Activated naive CD8-positive, alpha-beta T cell treated with anti-CD3 and anti-CD28 coated beads for 36 hours (primary cell): Measurements from ENCODE around the gene SIK2. TPM values are rescaled to one million over a fixed set of nuclear protein-coding genes. Genes with fewer than 3 reads are reported as not detected.
A peak's percentile ranks its signal among the peaks of the same experiment; 100 is the strongest.
"Not testable (repeated sequence)": the region's sequence is repeated elsewhere in the genome, so short reads cannot be mapped to it uniquely, and the experiment has no call there.

Experiments
- DNase-seq: peaks from one replicate; pipeline ENCODE4 v3.0.0; 2021
- H3K27ac Mint-ChIP-seq: one replicate; pipeline ENCODE4 v1.8.0; 2022; ENCODE audit warnings: mild to moderate bottlenecking, moderate library complexity, mixed read lengths
- H3K27me3 Mint-ChIP-seq: one replicate; pipeline ENCODE4 v1.8.0; 2022; ENCODE audit warnings: mild to moderate bottlenecking, mixed read lengths
- H3K36me3 Mint-ChIP-seq: one replicate; pipeline ENCODE4 v1.8.0; 2021; ENCODE audit warnings: mild to moderate bottlenecking, mixed read lengths
- H3K4me1 Mint-ChIP-seq: one replicate; pipeline ENCODE4 v1.8.0; 2021; ENCODE audit warnings: mixed read lengths
- H3K4me3 Mint-ChIP-seq: one replicate; pipeline ENCODE4 v1.8.0; 2022; ENCODE audit warnings: mild to moderate bottlenecking, moderate library complexity, mixed read lengths
- H3K9me3 Mint-ChIP-seq: one replicate; pipeline ENCODE4 v1.8.0; 2022; ENCODE audit warnings: mixed read lengths
- total RNA-seq, 2 experiments: library from RNA; stranded (reverse); gene quantifications; one replicate each; pipeline ENCODE4 v1.2.3, GENCODE V29; 2021

The SIK2 gene
- total RNA-seq, 2 experiments from 2014 or later = 5.2 to 8.2 TPM

- Mint-ChIP-seq H3K27ac (no peak overlapping the region), H3K4me1 (peaks cover 26% of the 10 kb centered on the region), H3K27me3 (no peaks in the 10 kb centered on the region), H3K4me3 (no peak overlapping the region), H3K36me3 (peaks cover 13% of the 10 kb centered on the region), H3K9me3 (no peaks in the 10 kb centered on the region)
- no peak for DNase-seq
Measured at GRCh38 chr11:111631024-111631665, 28.9 kb downstream of the SIK2 start.

- H3K4me3 Mint-ChIP-seq = no peak overlapping the region
- peaks cover 27% of the 10 kb centered on the region for H3K4me1 Mint-ChIP-seq
- DNase-seq = no peak
- H3K9me3 Mint-ChIP-seq = no peaks in the 10 kb centered on the region
- peaks cover 13% of the 10 kb centered on the region for H3K36me3 Mint-ChIP-seq
- no peak overlapping the region for H3K27ac Mint-ChIP-seq
- no peaks in the 10 kb centered on the region for H3K27me3 Mint-ChIP-seq
Measured at GRCh38 chr11:111631666-111632039, 29.4 kb downstream of the SIK2 start.

GRCh38 chr11:111632516-111633220, 30.4 kb downstream of the SIK2 start:
- peaks cover 28% of the 10 kb centered on the region for H3K4me1 Mint-ChIP-seq
- H3K4me3 Mint-ChIP-seq = no peak overlapping the region
- no peaks in the 10 kb centered on the region for H3K27me3 Mint-ChIP-seq
- H3K9me3 Mint-ChIP-seq = no peaks in the 10 kb centered on the region
- peaks cover 14% of the 10 kb centered on the region for H3K36me3 Mint-ChIP-seq
- no peak for DNase-seq
- no peak overlapping the region for H3K27ac Mint-ChIP-seq

DNA sequence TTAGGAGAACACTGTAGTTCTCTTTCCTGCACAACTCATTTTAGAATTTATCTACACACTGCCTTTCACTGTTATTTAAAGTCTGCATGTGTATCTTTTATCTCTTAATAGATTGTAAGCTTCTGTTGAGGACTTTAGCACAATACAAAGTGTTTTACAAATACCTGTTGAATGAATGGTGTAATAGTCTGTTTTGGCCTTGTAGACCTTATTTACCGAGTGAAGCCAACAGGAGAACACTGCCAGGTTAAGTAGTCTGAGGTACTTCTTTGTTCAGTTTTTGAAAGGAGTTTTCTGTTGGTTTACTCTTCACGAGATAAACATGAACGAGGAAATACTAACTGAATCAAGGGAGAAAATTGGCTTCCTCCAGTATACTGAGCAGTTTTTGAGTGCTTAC, 31.0 kb downstream of the SIK2 start:
- Mint-ChIP-seq H3K27me3 (no peaks in the 10 kb centered on the region), H3K9me3 (no peaks in the 10 kb centered on the region), H3K27ac (no peak overlapping the region)

DNA sequence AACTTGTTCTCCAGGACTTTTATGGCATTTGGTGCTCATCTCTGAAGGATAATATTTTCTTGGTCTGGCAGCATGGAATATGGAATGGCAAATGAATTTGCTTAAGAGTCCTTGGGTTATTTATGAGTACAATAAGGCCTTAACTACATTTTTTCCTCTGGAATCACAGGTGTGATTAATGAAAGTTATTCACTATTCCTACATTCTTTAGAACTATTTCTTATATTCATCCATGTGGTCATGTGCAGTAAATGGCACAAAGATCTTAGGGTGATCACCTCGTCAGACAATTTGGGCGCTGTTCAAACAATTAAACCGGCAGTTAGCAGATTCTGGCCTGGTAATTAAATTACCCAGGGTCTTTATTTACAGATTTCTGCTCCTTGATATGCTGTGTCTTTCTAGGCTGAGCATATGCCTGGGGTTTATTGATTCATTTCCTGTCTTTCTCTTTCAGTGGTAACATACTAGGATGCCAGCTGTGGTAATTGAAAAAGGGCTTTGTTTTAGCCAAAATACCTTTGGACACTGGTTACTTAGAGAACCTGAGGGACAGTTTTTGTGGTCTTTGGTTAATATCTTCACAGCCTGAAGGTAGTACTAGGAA, 31.6 kb downstream of the SIK2 start:
- no peak overlapping the region for H3K4me3 Mint-ChIP-seq
- no peak for DNase-seq
- no peak overlapping the region for H3K27ac Mint-ChIP-seq
- H3K36me3 Mint-ChIP-seq = peaks cover 15% of the 10 kb centered on the region
- peaks cover 34% of the 10 kb centered on the region for H3K4me1 Mint-ChIP-seq
- no peaks in the 10 kb centered on the region for H3K27me3 Mint-ChIP-seq
- H3K9me3 Mint-ChIP-seq = no peaks in the 10 kb centered on the region

More for the DNA sequence above, 31.0 kb downstream of the SIK2 start:
- Mint-ChIP-seq H3K4me1 (peaks cover 32% of the 10 kb centered on the region), H3K4me3 (no peak overlapping the region), H3K36me3 (peaks cover 15% of the 10 kb centered on the region)
- DNase-seq = no peak

DNA sequence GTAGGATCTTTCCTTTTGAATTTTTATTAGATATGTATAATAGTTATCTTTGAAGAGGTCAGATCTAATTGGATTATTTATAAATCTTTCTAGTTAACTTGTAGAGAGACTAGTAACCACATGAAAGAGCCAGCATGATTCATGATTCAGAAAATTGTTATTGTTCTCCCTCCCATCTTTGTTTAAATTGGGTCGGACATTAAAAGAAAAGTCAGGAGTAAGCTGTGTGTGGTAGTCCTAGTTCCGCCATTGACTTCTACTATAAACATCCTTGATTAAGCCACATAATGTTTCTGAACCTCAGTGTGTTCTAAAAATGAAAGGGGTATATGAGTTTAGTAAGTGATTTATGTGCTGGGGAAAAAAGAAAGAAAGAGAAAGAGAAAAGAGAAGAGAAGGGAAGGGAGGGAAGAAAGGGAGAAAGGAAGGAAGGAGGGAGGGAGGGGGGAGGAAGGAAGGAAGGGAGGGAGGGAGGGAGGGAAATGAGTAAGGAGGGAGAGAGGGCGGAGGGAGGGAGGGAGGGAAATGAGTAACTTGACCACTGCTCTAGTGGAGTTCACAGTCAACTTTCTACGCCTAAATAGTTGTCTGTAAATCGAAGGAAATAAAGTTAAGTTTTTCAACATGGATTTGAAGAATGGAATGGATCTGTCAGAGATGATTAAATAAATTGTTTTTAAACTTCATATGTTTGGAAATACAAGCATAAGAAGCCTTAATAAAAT, 32.9 kb downstream of the SIK2 start:
- DNase-seq = no peak
- H3K36me3 Mint-ChIP-seq = peaks cover 13% of the 10 kb centered on the region
- no peak overlapping the region for H3K27ac Mint-ChIP-seq
- H3K9me3 Mint-ChIP-seq = no peaks in the 10 kb centered on the region
- H3K4me1 Mint-ChIP-seq = peaks cover 34% of the 10 kb centered on the region
- H3K27me3 Mint-ChIP-seq = no peaks in the 10 kb centered on the region
- H3K4me3 Mint-ChIP-seq = peak overlapping the region; percentile 13

GRCh38 chr11:111635706-111636045, 33.4 kb downstream of the SIK2 start:
- no peak overlapping the region for H3K27ac Mint-ChIP-seq
- no peaks in the 10 kb centered on the region for H3K27me3 Mint-ChIP-seq
- no peaks in the 10 kb centered on the region for H3K9me3 Mint-ChIP-seq

GRCh38 chr11:111637885-111638284, 35.6 kb downstream of the SIK2 start:
- DNase-seq = no peak
- H3K36me3 Mint-ChIP-seq = peaks cover 19% of the 10 kb centered on the region
- H3K4me1 Mint-ChIP-seq = peaks cover 35% of the 10 kb centered on the region
- no peak overlapping the region for H3K4me3 Mint-ChIP-seq
- no peaks in the 10 kb centered on the region for H3K27me3 Mint-ChIP-seq
- H3K9me3 Mint-ChIP-seq = no peaks in the 10 kb centered on the region
- H3K27ac Mint-ChIP-seq = no peak overlapping the region

More at GRCh38 chr11:111635706-111636045, 33.4 kb downstream of the SIK2 start:
- DNase-seq = no peak
- Mint-ChIP-seq H3K4me1 (peaks cover 35% of the 10 kb centered on the region), H3K4me3 (no peak overlapping the region), H3K36me3 (peaks cover 13% of the 10 kb centered on the region)

DNA sequence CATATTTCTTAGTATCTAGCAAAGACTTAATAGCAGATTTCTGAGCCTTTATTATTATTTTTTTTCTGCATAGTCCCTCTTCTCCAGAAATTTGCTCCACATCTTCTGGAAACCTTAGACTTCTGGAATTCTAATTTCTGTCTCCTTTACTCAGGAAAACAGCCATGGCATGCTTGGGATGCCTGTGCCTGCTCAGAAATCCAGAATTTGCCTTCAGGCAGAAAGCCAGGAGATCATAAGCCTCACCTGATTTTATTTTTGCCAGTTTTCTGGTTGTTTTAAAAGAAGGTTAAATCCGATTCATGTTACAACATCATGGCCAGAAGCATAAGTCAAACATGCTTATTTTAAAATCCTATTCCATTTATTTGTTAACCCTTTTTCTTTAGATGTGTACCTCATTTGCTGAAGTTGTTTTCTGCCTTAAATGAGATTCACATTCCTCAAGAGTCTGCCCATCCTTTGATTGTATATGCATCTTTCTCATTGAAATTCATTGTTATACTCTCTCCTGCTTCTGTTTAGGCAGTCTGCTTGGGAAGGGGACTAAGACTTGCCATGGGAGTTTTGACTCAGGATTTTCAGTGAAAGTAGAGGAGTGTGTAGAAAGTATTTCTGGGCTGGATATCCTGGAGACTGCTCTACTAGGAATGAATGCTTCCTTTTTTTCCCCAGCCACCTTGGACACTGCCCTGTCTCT, 37.1 kb downstream of the SIK2 start:
- Mint-ChIP-seq H3K27me3 (no peaks in the 10 kb centered on the region), H3K36me3 (peaks cover 20% of the 10 kb centered on the region), H3K27ac (no peak overlapping the region), H3K4me1 (peaks cover 27% of the 10 kb centered on the region), H3K4me3 (no peak overlapping the region), H3K9me3 (no peaks in the 10 kb centered on the region)
- DNase-seq = no peak

DNA sequence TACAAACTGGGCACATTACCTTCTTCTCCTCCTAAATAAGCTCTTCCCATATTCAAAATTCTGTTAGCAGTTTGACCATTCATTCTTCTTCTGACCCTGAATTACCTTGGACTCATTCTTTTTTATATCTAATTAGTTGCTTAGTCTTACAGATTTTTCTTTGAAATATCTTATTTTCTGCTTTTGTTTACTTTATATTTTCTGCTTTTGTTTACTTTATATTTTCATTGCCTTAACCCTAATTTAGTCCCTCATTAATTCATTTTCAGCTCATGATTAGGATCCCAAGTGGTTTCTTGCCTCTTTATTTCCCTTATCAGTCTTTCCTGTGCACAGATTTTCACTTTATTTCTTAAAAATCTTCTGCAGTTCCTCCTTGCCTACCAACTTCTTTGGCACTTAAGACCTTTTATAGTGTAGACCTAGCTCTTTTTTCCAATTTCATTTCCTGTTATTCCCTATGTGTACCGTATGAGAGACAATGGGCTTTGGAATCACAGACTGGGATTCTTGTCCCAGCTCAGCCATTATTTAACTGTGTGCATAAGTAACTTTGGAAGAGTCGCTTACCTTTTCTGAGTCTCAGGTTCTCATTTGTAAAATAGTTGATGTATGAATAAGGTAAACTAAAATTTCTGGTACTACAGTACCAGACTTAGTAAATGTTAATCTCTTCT, 39.2 kb downstream of the SIK2 start:
- H3K36me3 Mint-ChIP-seq = peaks cover 17% of the 10 kb centered on the region
- no peaks in the 10 kb centered on the region for H3K27me3 Mint-ChIP-seq
- H3K9me3 Mint-ChIP-seq = no peaks in the 10 kb centered on the region
- no peak overlapping the region for H3K4me3 Mint-ChIP-seq
- no peak for DNase-seq
- H3K4me1 Mint-ChIP-seq = peaks cover 13% of the 10 kb centered on the region
- H3K27ac Mint-ChIP-seq = no peak overlapping the region

GRCh38 chr11:111642542-111642941, 40.3 kb downstream of the SIK2 start:
- Mint-ChIP-seq H3K27ac (no peak overlapping the region), H3K27me3 (no peaks in the 10 kb centered on the region), H3K4me3 (no peak overlapping the region), H3K4me1 (peaks cover 13% of the 10 kb centered on the region), H3K9me3 (no peaks in the 10 kb centered on the region), H3K36me3 (peaks cover 17% of the 10 kb centered on the region)
- no peak for DNase-seq

- no peak for DNase-seq
- Mint-ChIP-seq H3K4me1 (peaks cover 4% of the 10 kb centered on the region), H3K27ac (no peak overlapping the region), H3K4me3 (no peak overlapping the region), H3K27me3 (no peaks in the 10 kb centered on the region), H3K36me3 (peaks cover 7% of the 10 kb centered on the region), H3K9me3 (no peaks in the 10 kb centered on the region)
Measured at GRCh38 chr11:111644922-111645321, 42.7 kb downstream of the SIK2 start.

DNA sequence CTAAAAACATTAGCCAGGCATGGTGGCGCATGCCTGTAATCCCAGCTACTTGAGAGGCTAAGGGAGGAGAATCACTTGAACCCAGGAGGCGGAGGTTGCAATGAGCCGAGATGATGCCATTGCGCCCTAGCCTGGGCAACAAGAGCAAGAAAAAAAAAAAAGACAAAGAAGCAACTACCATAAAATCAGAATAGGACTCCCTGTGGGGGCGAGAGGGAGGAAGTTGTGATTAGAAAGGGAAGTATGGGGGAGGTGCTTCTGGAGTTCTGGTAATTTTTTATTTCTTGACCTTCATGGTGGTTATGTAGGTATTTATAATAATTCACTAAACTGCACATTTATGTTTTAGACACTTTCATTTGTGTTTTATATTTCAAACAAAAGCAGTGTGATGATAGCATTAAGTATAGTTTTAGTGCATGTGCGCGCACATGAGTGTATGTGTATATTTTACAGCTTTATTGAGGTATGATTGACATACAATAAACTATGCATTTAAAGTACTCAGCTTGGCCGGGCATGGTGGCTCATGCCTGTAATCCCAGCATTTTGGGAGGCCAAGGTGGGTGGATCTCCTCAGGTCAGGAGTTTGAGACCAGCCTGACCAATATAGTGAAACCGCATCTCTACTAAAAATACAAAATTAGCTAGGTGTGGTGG, 43.5 kb downstream of the SIK2 start:
- Mint-ChIP-seq H3K27ac (no peak overlapping the region), H3K4me1 (peaks cover 2% of the 10 kb centered on the region), H3K9me3 (no peaks in the 10 kb centered on the region), H3K27me3 (no peaks in the 10 kb centered on the region), H3K36me3 (peaks cover 7% of the 10 kb centered on the region), H3K4me3 (no peak overlapping the region)
- no peak for DNase-seq

DNA sequence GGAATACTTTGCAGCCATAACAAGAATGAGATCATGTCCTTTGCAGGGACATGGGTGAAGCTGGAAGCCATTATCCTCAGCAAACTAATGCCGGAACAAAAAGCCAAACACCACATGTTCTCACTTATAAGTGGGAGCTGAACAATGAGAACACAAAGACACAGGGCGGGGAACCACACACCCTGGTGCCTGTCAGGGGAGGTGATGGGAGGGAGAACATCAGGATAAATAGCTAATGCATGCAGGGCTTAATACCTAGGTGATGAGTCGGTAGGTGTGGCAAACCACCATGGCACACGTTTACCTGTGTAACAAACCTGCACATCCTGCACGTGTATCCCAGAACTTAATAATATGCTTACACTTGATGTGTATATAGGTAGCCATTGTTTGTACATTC, 49.1 kb downstream of the SIK2 start:
- not testable (repeated sequence) for H3K36me3 Mint-ChIP-seq, DNase-seq, H3K27me3 Mint-ChIP-seq, H3K4me1 Mint-ChIP-seq, H3K27ac Mint-ChIP-seq, H3K4me3 Mint-ChIP-seq, H3K9me3 Mint-ChIP-seq
